ENCODE measurements around the gene TUBA3D.
"Not testable (repeated sequence)": the region's sequence is repeated elsewhere in the genome, so short reads cannot be mapped to it uniquely, and the experiment has no call there.

TUBA3D gene

GRCh38 chr2:131488306-131489205 lies 12.6 kb downstream of the TUBA3D start:
- Mint-ChIP-seq H3K4me3 (peak overlapping the region in 1 of 3 experiments; percentile 20), H3K27me3 (ENCODE audit: low read depth) (no peaks in the 10 kb centered on the region), H3K36me3 (ENCODE audit: low read depth) (no peaks in the 10 kb centered on the region), H3K4me1 (peaks cover 9% of the 10 kb centered on the region), H3K9me3 (no peaks in the 10 kb centered on the region), H3K27ac (no peak overlapping the region)
- TF ChIP-seq CTCF (IDR thresholded peaks at IDR 0.05; ENCODE audit: unreplicated experiment in 3 of 3) = no peak

GRCh38 chr2:131490616-131491468 lies 14.9 kb downstream of the TUBA3D start:
- H3K27me3 Mint-ChIP-seq (ENCODE audit: low read depth); H3K4me1 Mint-ChIP-seq; H3K9me3 Mint-ChIP-seq; H3K36me3 Mint-ChIP-seq (ENCODE audit: low read depth): not testable (repeated sequence)
- H3K4me3 Mint-ChIP-seq = peak overlapping the region; percentile 85 to 91 (median 91)
- peak overlapping the region; percentile 91 to 93 (median 92) for H3K27ac Mint-ChIP-seq

- not testable (repeated sequence) for H3K9me3 Mint-ChIP-seq
- H3K4me3 Mint-ChIP-seq = peak overlapping the region; percentile 85 to 91 (median 91)
Measured at GRCh38 chr2:131491469-131491836, 15.5 kb downstream of the TUBA3D start.

GRCh38 chr2:131492015-131492417 lies 16.1 kb downstream of the TUBA3D start, which contains the start of gene MZT2A:
MZT2A (minus strand) TSS chr2:131492397; CDS start chr2:131492376, 21 bp downstream.
- Mint-ChIP-seq H3K4me3 (peak within 1 kb of the TSS; percentile 96 to 99 (median 99)), H3K27ac (peak within 1 kb of the TSS; percentile 97 to 98 (median 97))
- not testable (repeated sequence) for H3K9me3 Mint-ChIP-seq; H3K36me3 Mint-ChIP-seq (ENCODE audit: low read depth); H3K4me1 Mint-ChIP-seq; H3K27me3 Mint-ChIP-seq (ENCODE audit: low read depth)

More at GRCh38 chr2:131491469-131491836, 15.5 kb downstream of the TUBA3D start:
- H3K27me3 Mint-ChIP-seq (ENCODE audit: low read depth); H3K36me3 Mint-ChIP-seq (ENCODE audit: low read depth); H3K4me1 Mint-ChIP-seq: not testable (repeated sequence)
- peak overlapping the region; percentile 91 to 93 (median 92) for H3K27ac Mint-ChIP-seq

GRCh38 chr2:131492418-131493198 lies 16.7 kb downstream of the TUBA3D start:
- Mint-ChIP-seq H3K4me1 (peaks cover 9% of the 10 kb centered on the region), H3K4me3 (peak overlapping the region; percentile 96 to 99 (median 99)), H3K9me3 (no peaks in the 10 kb centered on the region), H3K36me3 (ENCODE audit: low read depth) (peaks cover 4% of the 10 kb centered on the region), H3K27me3 (ENCODE audit: low read depth) (no peaks in the 10 kb centered on the region), H3K27ac (peak overlapping the region; percentile 97 to 98 (median 97))
- peak; percentile 87 to 91 (median 89) for TF ChIP-seq CTCF (IDR thresholded peaks at IDR 0.05; ENCODE audit: unreplicated experiment in 3 of 3)

GRCh38 chr2:131493199-131493968 lies 17.5 kb downstream of the TUBA3D start:
- Mint-ChIP-seq H3K4me3 (peak overlapping the region; percentile 96 to 99 (median 99)), H3K9me3 (no peaks in the 10 kb centered on the region), H3K36me3 (ENCODE audit: low read depth) (peaks cover 9% of the 10 kb centered on the region), H3K27me3 (ENCODE audit: low read depth) (no peaks in the 10 kb centered on the region), H3K27ac (peak overlapping the region; percentile 97 to 98 (median 97)), H3K4me1 (peaks cover 9% of the 10 kb centered on the region)
- TF ChIP-seq CTCF (IDR thresholded peaks at IDR 0.05; ENCODE audit: unreplicated experiment in 3 of 3) = no peak

- H3K4me3 Mint-ChIP-seq = peak overlapping the region; percentile 63 to 81 (median 78)
- not testable (repeated sequence) for H3K9me3 Mint-ChIP-seq; H3K27me3 Mint-ChIP-seq (ENCODE audit: low read depth); H3K4me1 Mint-ChIP-seq; H3K27ac Mint-ChIP-seq
- H3K36me3 Mint-ChIP-seq (ENCODE audit: low read depth) = peaks cover 14% of the 10 kb centered on the region
Measured at GRCh38 chr2:131495506-131495905, 19.6 kb downstream of the TUBA3D start.

GRCh38 chr2:131498321-131498973 lies 22.5 kb downstream of the TUBA3D start:
- Mint-ChIP-seq H3K4me3 (peak overlapping the region in 1 of 3 experiments; percentile 17), H3K36me3 (ENCODE audit: low read depth) (peaks cover 17% of the 10 kb centered on the region)
- H3K27me3 Mint-ChIP-seq (ENCODE audit: low read depth); H3K9me3 Mint-ChIP-seq; H3K27ac Mint-ChIP-seq; H3K4me1 Mint-ChIP-seq: not testable (repeated sequence)

- not testable (repeated sequence) for H3K9me3 Mint-ChIP-seq; H3K4me1 Mint-ChIP-seq; H3K27me3 Mint-ChIP-seq (ENCODE audit: low read depth); H3K27ac Mint-ChIP-seq; H3K4me3 Mint-ChIP-seq
- H3K36me3 Mint-ChIP-seq (ENCODE audit: low read depth) = peaks cover 36% of the 10 kb centered on the region
Measured at GRCh38 chr2:131503587-131503986, 27.7 kb downstream of the TUBA3D start.
